Common myeloid progenitor, CD34-positive (primary cell): ENCODE data around the gene MVB12B.

Experiments used
- CTCF ChIA-PET: fragments of 350-600 bp; sonication (Branson Sonifier 250); formaldehyde crosslinking; loops from one replicate; lab custom pipeline; 2021; ENCODE audit warnings: antibody characterized with exemption; lab: Charles Lee
- POLR2A ChIA-PET: fragments of 350-600 bp; sonication (Branson Sonifier 250); formaldehyde crosslinking; loops from one replicate; lab custom pipeline; 2021; ENCODE audit warnings: antibody characterized with exemption; lab: Charles Lee
- DNase-seq, 3 donors: peaks; one replicate each; pipeline versions ENCODE4 v3.0.0 to v3.0.0-alpha.2; 2013
- H3K27ac ChIP-seq, 2 experiments: 1 replicate in 1 of 2; 2 replicates in 1 of 2; pipeline ENCODE4 v1.7.0; 2013; ENCODE audit warnings: inconsistent platforms in 2 of 2, low read length in 2 of 2, mild to moderate bottlenecking in 2 of 2, low read depth in 1 of 2, moderate library complexity in 1 of 2; ENCODE audit not compliant: severe bottlenecking in 2 of 2, insufficient read depth in 1 of 2, poor library complexity in 1 of 2
- H3K27me3 ChIP-seq, 5 experiments: replicated peaks in 2 of 5; 1 replicate in 3 of 5; 2 replicates in 2 of 5; pipeline versions ENCODE4 v1.6.1 to v1.7.0; 2013; ENCODE audit warnings: low read length in 4 of 5, mild to moderate bottlenecking in 2 of 5, moderate library complexity in 2 of 5, inconsistent platforms in 1 of 5; ENCODE audit not compliant: insufficient read depth in 5 of 5, control insufficient read depth in 4 of 5
- H3K36me3 ChIP-seq, 4 experiments: 1 replicate in 2 of 4; 2 replicates in 2 of 4; pipeline versions ENCODE4 v1.6.1 to v1.7.0; 2013; ENCODE audit warnings: low read length in 3 of 4, control low read depth in 1 of 4, mild to moderate bottlenecking in 1 of 4; ENCODE audit not compliant: control insufficient read depth in 4 of 4, insufficient read depth in 4 of 4
- H3K4me1 ChIP-seq, 4 experiments: 1 replicate in 3 of 4; 2 replicates in 1 of 4; pipeline versions ENCODE4 v1.6.1 to v1.7.1; 2013; ENCODE audit warnings: low read length in 3 of 4, mild to moderate bottlenecking in 3 of 4, control low read depth in 1 of 4, inconsistent platforms in 1 of 4, moderate library complexity in 1 of 4; ENCODE audit not compliant: control insufficient read depth in 4 of 4, insufficient read depth in 4 of 4; ENCODE audit errors: control extremely low read depth in 1 of 4
- H3K4me3 ChIP-seq, 7 experiments: 1 replicate in 4 of 7; 2 replicates in 3 of 7; pipeline versions ENCODE4 v1.5.1 to v1.7.0; 2013; ENCODE audit warnings: mild to moderate bottlenecking in 7 of 7, low read length in 6 of 7, moderate library complexity in 6 of 7, inconsistent platforms in 2 of 7, low read depth in 2 of 7, control low read depth in 1 of 7; ENCODE audit not compliant: insufficient read depth in 4 of 7, control insufficient read depth in 1 of 7; ENCODE audit errors: extremely low read depth in 1 of 7
- H3K9me3 ChIP-seq, 5 experiments: 1 replicate in 4 of 5; 2 replicates in 1 of 5; pipeline versions ENCODE4 v1.6.1 to v1.7.1; 2013; ENCODE audit warnings: low read length in 4 of 5, mild to moderate bottlenecking in 2 of 5, inconsistent platforms in 1 of 5, low read depth in 1 of 5, moderate library complexity in 1 of 5; ENCODE audit not compliant: control insufficient read depth in 4 of 5, insufficient read depth in 2 of 5; ENCODE audit errors: control extremely low read depth in 1 of 5
- WGBS: methylation state at CpG from one replicate; pipeline ENCODE4 v1.1.5; 2013; ENCODE audit not compliant: insufficient coverage; 5-methylcytosine and 5-hydroxymethylcytosine counted together

MVB12B gene

DNA sequence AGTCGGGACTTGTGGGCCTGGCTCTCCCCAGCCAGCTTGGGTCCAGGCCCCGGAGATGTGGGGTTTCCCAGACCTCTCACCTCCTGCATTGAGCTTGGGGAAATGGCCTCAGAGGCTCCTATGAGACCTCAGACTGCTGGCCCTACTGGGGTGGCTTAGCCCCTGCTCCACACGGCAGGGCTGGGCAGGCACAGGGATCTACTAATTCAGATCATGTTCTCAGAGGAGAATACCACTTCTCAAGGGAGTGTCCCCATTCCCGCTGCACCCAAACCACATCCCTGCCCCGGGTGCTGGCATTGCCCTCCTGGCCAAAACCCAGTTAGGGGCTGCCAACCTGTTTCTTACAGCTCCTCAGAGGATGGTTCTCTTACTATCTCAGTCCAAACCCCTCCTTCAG, 205.0 kb downstream of the MVB12B start:
- CTCF ChIA-PET = interaction anchor here (1.2 to 3.1 kb wide), 3 partner anchors 8 to 32 kb away, joined by 6 to 18 read pairs (median 15); no protein-coding TSS in a partner anchor
- WGBS = 95% methylated on average over 5 of the region's 5 CpGs
- POLR2A ChIA-PET = no interaction called here

DNA sequence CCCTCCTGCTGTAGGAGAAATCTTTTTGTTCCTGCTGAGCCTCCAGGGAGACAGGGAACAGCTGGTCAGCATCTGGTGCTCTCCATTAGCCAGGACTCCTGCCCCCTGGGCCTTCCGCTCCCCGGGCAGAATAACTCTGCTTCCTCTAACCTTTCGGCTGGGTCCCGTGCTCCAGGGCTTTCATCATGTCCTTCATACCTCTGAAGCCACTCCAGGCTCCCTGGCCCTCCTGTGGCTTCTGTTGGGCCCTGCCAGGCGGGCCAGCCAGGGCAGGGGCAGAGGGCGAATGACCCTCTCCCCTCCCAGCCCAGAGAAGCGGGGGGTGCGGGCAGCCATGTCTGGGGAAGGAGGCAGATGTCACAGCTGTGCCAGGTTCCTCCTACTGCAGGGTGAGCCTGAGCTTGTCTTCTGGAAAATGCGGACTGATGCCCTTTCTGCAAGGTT, 205.4 kb downstream of the MVB12B start:
- no peak overlapping the region for H3K27ac ChIP-seq
- H3K4me1 ChIP-seq = peaks cover 4 to 17% (median 15%) of the 10 kb centered on the region in 4 experiments
- H3K36me3 ChIP-seq = no peaks in the 10 kb centered on the region
- H3K9me3 ChIP-seq = no peaks in the 10 kb centered on the region
- no peak for DNase-seq
- ChIA-PET POLR2A (no interaction called here), CTCF (interaction anchor here (1.0 to 3.1 kb wide), 6 partner anchors 9 to 32 kb away, joined by 3 to 18 read pairs (median 6); no protein-coding TSS in a partner anchor)
- H3K4me3 ChIP-seq = no peak overlapping the region
- no peaks in the 10 kb centered on the region for H3K27me3 ChIP-seq
- 94% methylated on average over 7 of the region's 9 CpGs for WGBS

More for the DNA sequence above, 205.0 kb downstream of the MVB12B start:
- no peak overlapping the region for H3K27ac ChIP-seq
- DNase-seq = no peak
- peaks cover 4 to 17% (median 15%) of the 10 kb centered on the region in 4 experiments for H3K4me1 ChIP-seq
- H3K4me3 ChIP-seq = no peak overlapping the region
- H3K36me3 ChIP-seq = no peaks in the 10 kb centered on the region
- no peaks in the 10 kb centered on the region for H3K9me3 ChIP-seq
- no peaks in the 10 kb centered on the region for H3K27me3 ChIP-seq

DNA sequence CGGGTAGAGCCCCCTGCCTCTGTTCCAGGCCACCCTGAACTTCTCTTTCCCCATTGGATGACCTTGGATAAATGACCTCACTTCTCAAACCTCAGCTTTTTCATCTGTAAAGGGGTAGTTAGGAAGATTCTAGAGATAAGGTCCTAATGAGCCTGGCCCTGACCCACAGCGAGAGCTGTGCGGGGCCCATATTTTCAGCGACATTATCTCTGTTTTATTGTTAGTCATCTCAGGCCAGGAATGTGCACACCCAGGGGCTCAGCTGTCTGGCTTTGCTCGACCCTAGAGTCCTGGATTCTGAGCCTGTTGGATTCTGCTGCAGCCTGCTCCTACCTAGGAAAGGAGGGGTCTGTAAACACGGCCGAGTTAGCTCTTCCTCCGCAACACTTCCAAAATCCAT, 205.9 kb downstream of the MVB12B start:
- peaks cover 4 to 17% (median 15%) of the 10 kb centered on the region in 4 experiments for H3K4me1 ChIP-seq
- no peaks in the 10 kb centered on the region for H3K36me3 ChIP-seq
- no peak overlapping the region for H3K27ac ChIP-seq
- no peaks in the 10 kb centered on the region for H3K9me3 ChIP-seq
- DNase-seq = no peak
- ChIA-PET POLR2A (interaction anchor here (1.0 kb wide), 1 partner anchor 35 kb away, joined by 3 read pairs; no protein-coding TSS in a partner anchor), CTCF (interaction anchor here (0.7 to 3.1 kb wide), 7 partner anchors 9 to 34 kb away, joined by 3 to 18 read pairs (median 6); no protein-coding TSS in a partner anchor)
- no peak overlapping the region for H3K4me3 ChIP-seq
- H3K27me3 ChIP-seq = no peaks in the 10 kb centered on the region
- WGBS = 98% methylated on average over 4 of the region's 8 CpGs

DNA sequence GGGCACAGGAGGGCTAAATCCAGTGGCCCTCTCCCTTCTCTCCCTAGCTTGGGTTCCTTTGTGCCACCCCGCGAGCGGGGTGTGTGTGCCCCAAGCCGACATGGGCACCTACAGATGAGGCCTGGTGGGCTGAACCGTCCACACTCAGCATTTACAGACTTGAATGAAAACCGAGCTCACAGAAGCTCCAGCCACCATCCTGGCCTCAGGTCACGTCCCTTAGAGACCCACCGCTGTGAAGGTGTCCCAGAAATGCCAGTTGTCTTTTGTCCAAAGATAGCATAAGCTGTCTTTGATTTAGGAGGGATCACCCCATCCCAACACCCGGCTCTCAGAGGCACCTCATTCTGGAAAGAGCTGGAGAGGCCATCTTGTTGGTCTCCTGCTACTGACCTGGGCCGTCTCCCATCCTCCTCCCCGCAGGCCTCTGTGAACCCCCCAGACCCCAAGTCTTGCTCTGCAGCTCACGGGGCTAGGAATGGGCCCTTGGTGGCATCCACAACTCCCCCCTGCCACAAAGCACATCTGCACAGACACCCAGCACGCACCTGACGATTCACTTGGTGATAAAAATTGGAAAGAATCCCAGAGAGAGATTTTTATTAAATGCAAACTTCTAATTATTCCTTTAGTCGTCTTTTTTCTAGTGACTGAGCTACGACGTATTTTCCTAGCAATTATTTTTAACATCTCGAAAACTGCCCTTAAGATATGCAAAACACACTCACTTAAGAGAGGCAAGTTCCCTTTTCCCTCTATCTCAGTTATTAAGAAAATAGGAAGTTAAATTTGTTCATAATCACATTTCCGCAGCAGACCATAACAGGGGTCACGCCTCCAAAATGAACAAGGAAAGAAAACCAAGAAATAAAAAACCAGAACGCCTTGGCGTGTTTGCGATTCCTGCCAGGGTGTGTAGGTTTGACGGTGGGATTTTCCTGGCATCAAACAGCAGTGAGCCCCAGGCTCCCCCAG, 206.6 kb downstream of the MVB12B start:
- H3K4me3 ChIP-seq = peak overlapping the region in 4 of 7 experiments; percentile 19 to 64 (median 38)

DNA sequence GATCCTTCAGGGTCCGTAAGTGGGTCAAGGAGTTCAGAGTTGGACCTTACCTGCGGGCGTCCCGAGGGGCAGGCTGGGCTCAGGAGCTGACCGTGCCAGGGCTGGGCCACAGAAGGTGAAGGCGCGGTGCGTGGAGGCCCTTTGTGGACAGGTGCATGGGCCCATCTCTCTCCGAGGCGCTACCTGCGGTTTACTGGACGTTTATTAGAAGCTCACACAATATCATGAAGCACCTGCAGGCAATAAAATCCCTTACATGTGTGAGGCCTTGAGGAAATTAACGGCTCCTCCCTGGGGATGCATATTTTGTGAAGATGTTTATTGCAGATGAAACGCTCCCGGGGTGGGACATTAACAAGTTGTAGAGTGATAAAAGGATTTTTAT, 207.3 kb downstream of the MVB12B start:
- H3K9me3 ChIP-seq = no peaks in the 10 kb centered on the region
- H3K4me3 ChIP-seq = peak overlapping the region in 4 of 7 experiments; percentile 19 to 64 (median 38)
- CTCF ChIA-PET = interaction anchor here (0.6 to 2.7 kb wide), 2 partner anchors 11 to 1928 kb away, joined by 3 to 18 read pairs; no protein-coding TSS in a partner anchor
- DNase-seq = no peak
- H3K27ac ChIP-seq = no peak overlapping the region
- H3K27me3 ChIP-seq = no peaks in the 10 kb centered on the region
- H3K4me1 ChIP-seq = peaks cover 4 to 17% (median 15%) of the 10 kb centered on the region in 4 experiments
- no peaks in the 10 kb centered on the region for H3K36me3 ChIP-seq
- 32% methylated on average over 8 of the region's 15 CpGs for WGBS
- POLR2A ChIA-PET = no interaction called here

More for the DNA sequence above, 206.6 kb downstream of the MVB12B start:
- peak overlapping the region in 1 of 2 experiments; percentile 30 for H3K27ac ChIP-seq
- DNase-seq = peak; percentile 69 to 89 (median 84)
- ChIA-PET CTCF (interaction anchor here (0.7 to 3.1 kb wide), 7 partner anchors 10 to 34 kb away, joined by 3 to 18 read pairs (median 6); no protein-coding TSS in a partner anchor), POLR2A (interaction anchor here (1.0 kb wide), 1 partner anchor 35 kb away, joined by 3 read pairs; no protein-coding TSS in a partner anchor)
- no peaks in the 10 kb centered on the region for H3K9me3 ChIP-seq
- H3K27me3 ChIP-seq = no peaks in the 10 kb centered on the region
- H3K36me3 ChIP-seq = no peaks in the 10 kb centered on the region
- H3K4me1 ChIP-seq = peaks cover 4 to 17% (median 15%) of the 10 kb centered on the region in 4 experiments
- WGBS = 50% methylated on average over 14 of the region's 24 CpGs

DNA sequence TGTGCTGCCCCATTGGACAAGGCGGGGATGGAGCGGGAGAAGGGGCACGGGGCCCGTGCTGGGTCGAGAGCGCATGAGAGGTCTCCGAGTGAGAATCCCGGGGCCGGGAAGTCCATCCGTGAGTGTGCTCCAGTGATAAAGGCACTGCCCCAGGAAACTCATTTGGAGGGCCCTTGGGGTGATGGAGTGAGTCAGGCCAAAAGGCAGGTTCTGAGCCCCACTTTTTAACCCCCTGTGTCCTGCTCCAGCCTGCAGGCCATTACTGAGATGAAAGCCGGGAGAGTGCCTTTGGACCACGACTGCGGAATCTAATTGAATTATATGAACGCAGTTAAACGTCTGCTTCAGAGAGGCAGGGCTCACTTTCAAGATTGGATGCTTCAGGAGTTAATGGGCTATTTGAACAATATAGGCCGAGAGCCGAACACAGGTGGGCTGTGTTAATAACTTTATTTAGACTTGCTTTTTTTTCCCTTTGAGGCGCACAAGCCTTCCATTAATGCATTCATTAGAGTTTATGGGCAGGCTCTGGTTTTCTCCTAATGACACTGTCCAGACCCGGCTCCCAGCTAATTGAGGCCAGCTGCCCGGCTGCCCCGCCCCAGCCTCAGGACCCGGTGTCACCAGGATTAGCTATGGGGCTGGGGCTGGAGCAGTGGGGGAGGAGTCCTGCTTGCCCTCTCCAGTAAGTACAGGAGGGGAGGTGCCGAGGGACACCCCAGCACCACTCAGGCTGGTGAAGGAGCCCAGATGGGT, 208.0 kb downstream of the MVB12B start:
- POLR2A ChIA-PET = no interaction called here

More for the DNA sequence above, 208.0 kb downstream of the MVB12B start:
- H3K4me3 ChIP-seq = no peak overlapping the region
- H3K27ac ChIP-seq = no peak overlapping the region
- H3K4me1 ChIP-seq = peaks cover 4 to 17% (median 15%) of the 10 kb centered on the region in 4 experiments
- WGBS = 97% methylated on average over 22 of the region's 23 CpGs
- DNase-seq = no peak
- no peaks in the 10 kb centered on the region for H3K9me3 ChIP-seq
- H3K36me3 ChIP-seq = no peaks in the 10 kb centered on the region
- CTCF ChIA-PET = interaction anchor here (0.6 kb wide), 1 partner anchor 1927 kb away, joined by 3 read pairs; no protein-coding TSS in a partner anchor
- H3K27me3 ChIP-seq = no peaks in the 10 kb centered on the region
